Measurements from ENCODE around the gene SUMO4.

- TF ChIP-seq, protein P1, sequence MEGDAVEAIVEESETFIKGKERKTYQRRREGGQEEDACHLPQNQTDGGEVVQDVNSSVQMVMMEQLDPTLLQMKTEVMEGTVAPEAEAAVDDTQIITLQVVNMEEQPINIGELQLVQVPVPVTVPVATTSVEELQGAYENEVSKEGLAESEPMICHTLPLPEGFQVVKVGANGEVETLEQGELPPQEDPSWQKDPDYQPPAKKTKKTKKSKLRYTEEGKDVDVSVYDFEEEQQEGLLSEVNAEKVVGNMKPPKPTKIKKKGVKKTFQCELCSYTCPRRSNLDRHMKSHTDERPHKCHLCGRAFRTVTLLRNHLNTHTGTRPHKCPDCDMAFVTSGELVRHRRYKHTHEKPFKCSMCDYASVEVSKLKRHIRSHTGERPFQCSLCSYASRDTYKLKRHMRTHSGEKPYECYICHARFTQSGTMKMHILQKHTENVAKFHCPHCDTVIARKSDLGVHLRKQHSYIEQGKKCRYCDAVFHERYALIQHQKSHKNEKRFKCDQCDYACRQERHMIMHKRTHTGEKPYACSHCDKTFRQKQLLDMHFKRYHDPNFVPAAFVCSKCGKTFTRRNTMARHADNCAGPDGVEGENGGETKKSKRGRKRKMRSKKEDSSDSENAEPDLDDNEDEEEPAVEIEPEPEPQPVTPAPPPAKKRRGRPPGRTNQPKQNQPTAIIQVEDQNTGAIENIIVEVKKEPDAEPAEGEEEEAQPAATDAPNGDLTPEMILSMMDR (IDR thresholded peaks at IDR 0.05 in 2 of 3, conservative IDR thresholded peaks at IDR 0.05 in 1 of 3; ENCODE audit: insufficient read depth in 2 of 3, low read depth in 1 of 3, low read length in 3 of 3), result no peak
- no peak for TF ChIP-seq TEAD4 (IDR thresholded peaks at IDR 0.05; ENCODE audit: low read length)
- no peak for TF ChIP-seq TEAD4 (CRISPR knock-in tag; IDR thresholded peaks at IDR 0.05; ENCODE audit: borderline replicate concordance)
- no peak for TF ChIP-seq RFX5 (IDR thresholded peaks at IDR 0.05; ENCODE audit: low read depth, low read length)
- TF ChIP-seq NUFIP1 (IDR thresholded peaks at IDR 0.05; ENCODE audit: partially characterized antibody), result no peak
- no peak for TF ChIP-seq CHD2 (IDR thresholded peaks at IDR 0.05; ENCODE audit: low read depth, low read length)
- no peak for TF ChIP-seq FOSL1 (tag; conservative IDR thresholded peaks at IDR 0.05)
- TF ChIP-seq SREBF1 (IDR thresholded peaks at IDR 0.05; ENCODE audit: borderline replicate concordance, low read depth, low read length), result no peak
- TF ChIP-seq BRD9 (IDR thresholded peaks at IDR 0.05; ENCODE audit: low read depth, partially characterized antibody), result no peak
- TF ChIP-seq RNF2 (IDR thresholded peaks at IDR 0.05), result no peak
- no peak for TF ChIP-seq CHD4 (IDR thresholded peaks at IDR 0.05; ENCODE audit: insufficient read depth, insufficient replicate concordance, low read depth, low read length, poor library complexity, severe bottlenecking)
- no peak for TF ChIP-seq HDAC6 (IDR thresholded peaks at IDR 0.05; ENCODE audit: low read depth, low read length)
- no peak for TF ChIP-seq MXI1 (IDR thresholded peaks at IDR 0.05; ENCODE audit: low read depth, low read length)
Measured at GRCh38 chr6:149419696-149420404, 19.8 kb downstream of the SUMO4 start.

Data from K562 (cell line).